ENCODE results near the gene BICDL2. TPM values are rescaled to one million over a fixed set of nuclear protein-coding genes. Genes with fewer than 3 reads are reported as not detected.

BICDL2 gene
- total and polyA plus RNA-seq, 9 of the 15 experiments (the other 6 are each of a cell fraction or from before 2014, with no cell fraction given) = 0.09 to 0.28 (median 0.09) TPM; not detected in 6

GRCh38 chr16:3000540-3000939, 36.2 kb downstream of the BICDL2 start:
- in situ Hi-C loops (cut with MboI) = no loop called here
- Histone ChIP-seq H3K9ac (ENCODE audit: insufficient read depth in 1 of 2, low read depth in 2 of 2, low read length in 2 of 2) (peak overlapping the region in 1 of 2 experiments; percentile 78; a peak in 2 of 4 replicates), H3K9me3 (replicated peaks; ENCODE audit: control insufficient read depth, insufficient read depth, low read depth, low read length) (no peaks in the 10 kb centered on the region), H3K27me3 (ENCODE audit: control insufficient read depth in 2 of 2, insufficient read depth in 2 of 2, low read length in 2 of 2) (no peaks in the 10 kb centered on the region), H3K4me1 (replicated peaks in 1 of 2; ENCODE audit: control insufficient read depth in 2 of 2, insufficient read depth in 2 of 2, low read length in 2 of 2) (peaks cover 0 to 40% of the 10 kb centered on the region in 2 experiments; a peak in 2 of 5 replicates), H3K4me2 (ENCODE audit: insufficient read depth, low read length) (no peak overlapping the region), H3K79me2 (ENCODE audit: control insufficient read depth, insufficient read depth, low read length) (peaks cover 6% of the 10 kb centered on the region; the same call in 2 of the 3 replicates), H3K9me1 (ENCODE audit: control insufficient read depth, insufficient read depth, low read length) (no peaks in the 10 kb centered on the region), H3K4me3 (no peak overlapping the region), H2AFZ (ENCODE audit: low read depth, low read length) (no peak overlapping the region), H3K27ac (ENCODE audit: extremely low read depth, low read depth, low read length) (no peak overlapping the region), H4K20me1 (replicated peaks; ENCODE audit: control insufficient read depth, insufficient read depth, low read length) (no peaks in the 10 kb centered on the region), H3K36me3 (ENCODE audit: control insufficient read depth, insufficient read depth, low read length) (no peaks in the 10 kb centered on the region)
- FAIRE-seq (no peak), DNase-seq (ENCODE audit: extremely low read depth in 1 of 4, low spot score in 3 of 4) (no peak), ATAC-seq (no peak)
- intact Hi-C loops (cut with micrococcal nuclease) = no loop called here
- POLR2A ChIA-PET = interaction anchor here (0.6 to 1.0 kb wide), 6 partner anchors 15 to 802 kb away, joined by 3 read pairs; no protein-coding TSS in a partner anchor
- no TSS peak for BruUV-seq (replicated peaks)
- TF ChIP-seq SIN3B (IDR thresholded peaks at IDR 0.05; ENCODE audit: low read depth) (no peak), ZNF561 (CRISPR knock-in tag; conservative IDR thresholded peaks at IDR 0.05) (no peak), NKRF (IDR thresholded peaks at IDR 0.05; ENCODE audit: borderline replicate concordance) (no peak), ZNF431 (CRISPR knock-in tag; IDR thresholded peaks at IDR 0.05) (no peak), RFX5 (IDR thresholded peaks at IDR 0.05; ENCODE audit: low read depth, low read length) (no peak), LCOR (CRISPR knock-in tag; IDR thresholded peaks at IDR 0.05) (no peak), KLF13 (tag; IDR thresholded peaks at IDR 0.05; ENCODE audit: borderline replicate concordance, low read depth) (no peak), HNRNPK (IDR thresholded peaks at IDR 0.05; ENCODE audit: low read depth, low read length, poor library complexity, severe bottlenecking) (no peak), HDGF (IDR thresholded peaks at IDR 0.05) (no peak)
- TF ChIP-seq, protein P1, sequence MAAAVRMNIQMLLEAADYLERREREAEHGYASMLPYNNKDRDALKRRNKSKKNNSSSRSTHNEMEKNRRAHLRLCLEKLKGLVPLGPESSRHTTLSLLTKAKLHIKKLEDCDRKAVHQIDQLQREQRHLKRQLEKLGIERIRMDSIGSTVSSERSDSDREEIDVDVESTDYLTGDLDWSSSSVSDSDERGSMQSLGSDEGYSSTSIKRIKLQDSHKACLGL (CRISPR knock-in tag; IDR thresholded peaks at IDR 0.05; ENCODE audit: borderline replicate concordance, poor library complexity, severe bottlenecking) = no peak
- TF ChIP-seq, protein P2, sequence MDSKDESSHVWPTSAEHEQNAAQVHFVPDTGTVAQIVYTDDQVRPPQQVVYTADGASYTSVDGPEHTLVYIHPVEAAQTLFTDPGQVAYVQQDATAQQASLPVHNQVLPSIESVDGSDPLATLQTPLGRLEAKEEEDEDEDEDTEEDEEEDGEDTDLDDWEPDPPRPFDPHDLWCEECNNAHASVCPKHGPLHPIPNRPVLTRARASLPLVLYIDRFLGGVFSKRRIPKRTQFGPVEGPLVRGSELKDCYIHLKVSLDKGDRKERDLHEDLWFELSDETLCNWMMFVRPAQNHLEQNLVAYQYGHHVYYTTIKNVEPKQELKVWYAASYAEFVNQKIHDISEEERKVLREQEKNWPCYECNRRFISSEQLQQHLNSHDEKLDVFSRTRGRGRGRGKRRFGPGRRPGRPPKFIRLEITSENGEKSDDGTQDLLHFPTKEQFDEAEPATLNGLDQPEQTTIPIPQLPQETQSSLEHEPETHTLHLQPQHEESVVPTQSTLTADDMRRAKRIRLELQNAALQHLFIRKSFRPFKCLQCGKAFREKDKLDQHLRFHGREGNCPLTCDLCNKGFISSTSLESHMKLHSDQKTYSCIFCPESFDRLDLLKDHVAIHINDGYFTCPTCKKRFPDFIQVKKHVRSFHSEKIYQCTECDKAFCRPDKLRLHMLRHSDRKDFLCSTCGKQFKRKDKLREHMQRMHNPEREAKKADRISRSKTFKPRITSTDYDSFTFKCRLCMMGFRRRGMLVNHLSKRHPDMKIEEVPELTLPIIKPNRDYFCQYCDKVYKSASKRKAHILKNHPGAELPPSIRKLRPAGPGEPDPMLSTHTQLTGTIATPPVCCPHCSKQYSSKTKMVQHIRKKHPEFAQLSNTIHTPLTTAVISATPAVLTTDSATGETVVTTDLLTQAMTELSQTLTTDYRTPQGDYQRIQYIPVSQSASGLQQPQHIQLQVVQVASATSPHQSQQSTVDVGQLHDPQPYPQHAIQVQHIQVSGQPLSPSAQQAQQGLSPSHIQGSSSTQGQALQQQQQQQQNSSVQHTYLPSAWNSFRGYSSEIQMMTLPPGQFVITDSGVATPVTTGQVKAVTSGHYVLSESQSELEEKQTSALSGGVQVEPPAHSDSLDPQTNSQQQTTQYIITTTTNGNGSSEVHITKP (IDR thresholded peaks at IDR 0.05; ENCODE audit: partially characterized antibody) = no peak
- CTCF ChIA-PET (ENCODE audit: low intra/inter-chr PET ratio) = no interaction called here
- 63% methylated on average over 4 of the region's 4 CpGs for WGBS (ENCODE audit: insufficient coverage, low coverage, missing lambda C conversion rate)

Data from K562 (cell line).